Stimulated activated CD4-positive, alpha-beta T cell treated with anti-CD3 and anti-CD28 coated beads, TNF-alpha, amount 100 ng/mL, for 24 hours (primary cell): ENCODE measurements around the gene ECHS1.
"Not testable (repeated sequence)": the region's sequence is repeated elsewhere in the genome, so short reads cannot be mapped to it uniquely, and the experiment has no call there.

Experiments
- DNase-seq, 3 experiments: peaks; one replicate each; pipeline ENCODE4 v3.0.0-alpha.2; 2020; ENCODE audit warnings: low read depth in 3 of 3

Gene ECHS1

DNA sequence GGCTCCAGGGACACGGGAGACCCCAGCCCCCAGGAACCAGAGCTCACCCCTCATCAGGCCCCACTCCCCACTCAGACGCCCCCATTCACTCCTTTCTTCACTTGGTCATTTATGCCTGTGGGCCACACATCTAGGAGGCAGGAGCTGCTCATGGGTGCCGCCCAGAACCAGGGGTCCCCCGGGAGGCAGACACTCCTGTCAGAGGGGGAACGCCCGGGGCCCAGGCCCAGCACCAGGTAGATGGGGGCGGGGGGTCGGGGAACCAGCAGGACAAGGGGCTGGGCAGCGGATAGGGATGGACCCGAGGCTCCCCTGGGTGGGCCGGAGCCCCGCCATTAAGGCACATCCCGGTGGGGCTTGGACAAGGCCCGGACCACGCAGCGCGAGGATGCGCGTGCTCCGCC, 48.3 kb downstream of the ECHS1 start:
- no peak for DNase-seq

DNA sequence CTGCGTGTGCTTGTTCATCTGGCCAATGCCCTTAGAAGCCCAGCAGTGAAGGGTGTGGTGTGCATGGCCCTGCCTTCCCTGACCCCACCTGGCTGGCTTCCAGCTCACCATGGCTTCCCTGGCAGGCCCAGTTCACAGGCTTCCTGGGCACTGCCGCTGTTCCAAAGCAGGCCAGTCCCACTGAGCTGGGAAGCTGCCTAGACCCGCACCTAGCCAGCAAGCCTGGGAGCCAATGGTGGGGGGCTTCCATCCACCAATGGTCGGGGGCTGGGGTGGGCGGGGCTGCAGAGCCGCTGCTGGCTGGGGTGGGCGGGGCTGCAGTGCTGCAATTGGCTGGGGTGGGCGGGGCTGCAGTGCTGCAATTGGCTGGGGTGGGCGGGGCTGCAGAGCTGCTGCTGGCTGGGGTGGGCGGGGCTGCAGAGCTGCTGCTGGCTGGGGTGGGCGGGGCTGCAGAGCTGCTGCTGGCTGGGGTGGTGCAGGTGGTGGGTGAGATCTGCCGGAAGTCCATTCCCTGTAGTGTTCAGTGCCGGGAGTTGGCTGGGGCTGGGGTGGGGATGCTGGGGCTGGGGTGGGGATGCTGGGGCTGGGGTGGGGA, 48.9 kb downstream of the ECHS1 start:
- DNase-seq, result peak; percentile 21 to 75 (median 23)

DNA sequence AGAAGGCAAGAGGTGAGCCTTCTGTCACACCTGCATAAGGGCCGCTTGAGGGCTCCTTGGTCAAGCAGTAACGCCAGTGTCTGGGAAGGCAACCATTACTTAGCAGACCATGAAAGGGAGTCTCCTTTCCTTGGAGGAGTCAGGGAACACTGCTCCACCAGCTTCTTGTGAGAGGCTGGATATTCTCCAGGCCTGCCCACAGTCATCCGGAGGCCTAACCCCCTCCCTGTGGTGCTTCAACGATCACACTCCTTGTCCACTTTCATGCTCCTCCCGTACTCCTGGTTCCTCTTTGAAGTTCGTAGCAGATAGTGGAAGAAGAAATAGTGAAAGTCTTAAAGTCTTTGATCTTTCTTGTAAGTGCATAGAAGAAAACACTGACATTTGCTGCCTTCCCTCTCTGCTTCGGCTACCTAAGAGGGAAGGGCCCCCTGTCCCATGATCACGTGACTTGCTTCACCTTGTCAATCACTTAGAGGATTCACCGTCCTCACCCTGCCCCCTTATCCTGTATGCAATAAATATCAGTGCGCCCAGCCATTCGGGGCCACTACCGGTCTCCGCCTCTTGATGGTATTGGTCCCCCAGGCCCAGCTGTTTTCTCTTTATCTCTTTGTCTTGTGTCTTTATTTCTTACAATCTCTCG, 51.0 kb downstream of the ECHS1 start:
- DNase-seq, result not testable (repeated sequence)

DNA sequence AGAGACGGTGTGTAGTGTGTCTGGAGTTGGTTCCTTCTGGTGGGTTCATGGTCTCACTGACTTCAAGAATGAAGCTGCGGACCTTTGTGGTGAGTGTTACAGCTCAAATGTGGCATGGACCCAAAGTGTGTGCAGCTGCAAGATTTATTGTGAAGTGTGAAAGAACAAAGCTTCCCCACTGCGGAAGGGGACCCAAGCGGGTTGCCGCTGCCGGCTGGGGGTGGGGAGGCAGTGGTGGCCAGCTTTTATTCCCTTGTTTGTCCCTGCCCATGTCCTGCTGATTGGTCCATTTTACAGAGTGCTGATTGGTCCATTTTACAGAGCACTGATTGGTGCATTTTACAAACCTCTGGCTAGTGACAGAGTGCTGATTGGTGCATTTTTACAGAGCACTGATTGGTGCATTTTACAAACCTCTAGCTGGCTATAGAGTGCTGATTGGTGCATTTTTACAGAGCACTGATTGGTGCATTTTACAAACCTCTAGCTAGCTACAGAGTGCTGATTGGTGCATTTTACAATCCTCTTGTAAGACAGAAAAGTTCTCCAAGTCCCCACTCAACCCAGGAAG, 52.2 kb downstream of the ECHS1 start:
- not testable (repeated sequence) for DNase-seq

DNA sequence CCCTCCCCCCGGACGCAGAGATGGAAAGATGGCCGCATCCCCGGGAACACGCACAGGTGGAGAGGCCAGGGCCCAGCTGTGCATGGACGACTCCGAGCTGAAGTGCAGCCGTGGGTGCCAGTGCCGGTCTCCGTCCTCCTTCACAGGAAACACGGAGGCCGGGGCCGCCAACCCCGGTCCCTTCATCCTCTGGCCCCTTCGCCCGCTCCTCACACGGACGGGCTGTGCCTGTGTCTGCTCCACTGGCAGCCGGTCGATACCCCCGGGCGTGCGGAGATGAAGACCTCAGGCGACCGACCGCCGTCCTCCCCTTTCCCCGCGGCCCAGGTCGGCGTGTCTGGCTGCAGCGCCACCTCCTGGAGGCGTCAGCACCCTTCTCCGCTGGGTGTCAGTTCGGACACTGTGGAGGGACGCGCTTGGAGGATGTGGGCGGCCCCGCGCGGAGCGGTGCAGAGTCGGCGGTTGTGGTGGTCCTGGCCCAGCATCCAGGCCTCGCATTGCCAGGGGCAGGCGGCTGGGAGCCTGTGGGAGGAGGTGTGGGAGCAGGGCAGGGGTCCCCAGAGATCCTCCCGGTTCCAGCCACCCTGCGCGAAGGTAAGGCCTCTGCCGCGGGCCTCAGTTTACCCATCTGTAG, 54.5 kb downstream of the ECHS1 start:
- DNase-seq, result peak; percentile 31 to 67 (median 40)

DNA sequence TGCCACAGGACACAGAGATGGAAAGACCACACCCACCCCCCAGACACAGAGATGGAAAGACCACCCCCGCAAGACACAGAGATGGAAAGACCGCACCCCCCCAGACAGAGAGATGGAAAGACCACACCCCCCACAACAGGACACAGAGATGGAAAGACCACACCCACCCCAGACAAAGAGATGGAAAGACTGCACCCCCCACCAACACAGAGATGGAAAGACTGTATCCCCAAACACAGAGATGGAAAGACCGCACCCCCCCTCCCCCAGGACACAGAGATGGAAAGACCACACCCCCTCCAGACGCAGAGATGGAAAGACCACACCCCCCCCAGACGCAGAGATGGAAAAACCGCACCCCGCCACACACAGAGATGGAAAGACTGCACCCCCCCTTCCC, 56.4 kb downstream of the ECHS1 start:
- no peak for DNase-seq

DNA sequence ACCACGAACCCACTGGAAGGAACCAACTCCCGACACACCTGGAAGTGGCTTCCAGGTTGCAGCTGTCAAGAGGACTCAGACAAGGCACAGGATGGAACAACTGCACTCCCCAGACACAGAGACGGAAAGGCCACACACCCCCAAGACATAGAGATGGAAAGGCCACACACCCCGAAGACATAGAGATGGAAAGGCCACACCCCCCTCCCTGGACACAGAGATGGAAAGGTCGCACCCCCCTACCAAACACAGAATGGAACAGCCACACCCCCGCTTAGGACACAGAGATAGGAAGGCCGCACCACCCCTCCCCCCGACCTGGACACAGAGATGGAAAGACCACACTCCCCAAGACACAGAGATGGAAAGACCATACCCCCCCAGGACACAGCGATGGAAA, 56.9 kb downstream of the ECHS1 start:
- DNase-seq, result no peak

DNA sequence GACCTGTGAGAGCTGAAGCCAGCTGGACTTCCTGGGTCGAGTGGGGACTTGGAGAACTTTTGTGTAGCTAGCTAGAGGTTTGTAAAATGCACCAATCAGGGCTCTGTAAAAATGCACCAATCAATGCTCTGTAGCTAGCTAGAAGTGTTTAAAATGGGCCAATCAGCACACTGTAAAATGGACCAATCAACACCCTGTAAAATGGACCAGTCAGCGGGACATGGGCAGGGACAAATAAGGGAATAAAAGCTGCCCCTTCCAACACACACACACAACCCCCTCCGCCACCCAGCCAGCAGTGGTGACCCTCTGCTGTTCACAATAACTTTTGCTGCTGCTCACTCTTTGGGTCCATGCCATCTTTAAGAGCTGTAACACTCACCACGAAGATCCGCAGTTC, 57.3 kb downstream of the ECHS1 start:
- no peak for DNase-seq

DNA sequence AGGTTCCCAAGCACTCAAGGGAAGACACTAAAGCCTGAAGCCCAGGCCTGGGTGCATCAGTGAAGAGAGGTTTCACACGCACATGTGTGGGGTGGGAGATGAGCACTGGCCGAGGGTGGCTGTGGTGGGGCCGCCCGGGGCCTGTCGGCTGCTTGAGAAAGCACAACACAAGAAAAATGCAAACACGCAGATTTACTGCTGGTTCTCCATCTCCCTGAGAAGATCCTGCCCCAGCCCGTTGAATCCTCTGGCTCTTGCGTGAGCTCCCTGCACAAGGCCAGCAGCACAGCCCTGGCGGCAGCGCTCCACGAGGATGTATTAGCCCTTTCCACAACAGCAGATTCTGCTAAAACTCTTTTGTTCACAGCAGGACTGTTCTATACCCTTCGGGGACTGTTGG, 58.2 kb downstream of the ECHS1 start:
- no peak for DNase-seq

DNA sequence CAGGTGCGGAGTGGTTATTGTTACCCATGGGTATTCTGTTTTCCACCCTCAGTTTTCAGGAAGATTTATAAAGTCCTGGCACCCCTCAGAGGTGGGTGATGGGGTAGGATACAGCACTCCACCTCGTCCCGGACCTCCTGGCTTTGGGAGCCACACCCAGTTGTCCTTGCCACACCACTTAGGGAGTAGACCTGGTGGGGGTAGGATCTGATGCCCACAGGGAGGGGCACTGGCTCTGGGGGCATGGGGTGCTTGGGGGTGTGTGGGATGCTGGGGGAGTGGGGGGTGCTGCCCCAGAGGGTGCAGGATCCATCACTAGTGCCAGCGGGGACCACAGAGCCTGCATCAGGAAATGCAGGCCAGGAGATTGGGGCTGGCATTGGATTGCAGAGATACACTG, 60.0 kb downstream of the ECHS1 start:
- no peak for DNase-seq

DNA sequence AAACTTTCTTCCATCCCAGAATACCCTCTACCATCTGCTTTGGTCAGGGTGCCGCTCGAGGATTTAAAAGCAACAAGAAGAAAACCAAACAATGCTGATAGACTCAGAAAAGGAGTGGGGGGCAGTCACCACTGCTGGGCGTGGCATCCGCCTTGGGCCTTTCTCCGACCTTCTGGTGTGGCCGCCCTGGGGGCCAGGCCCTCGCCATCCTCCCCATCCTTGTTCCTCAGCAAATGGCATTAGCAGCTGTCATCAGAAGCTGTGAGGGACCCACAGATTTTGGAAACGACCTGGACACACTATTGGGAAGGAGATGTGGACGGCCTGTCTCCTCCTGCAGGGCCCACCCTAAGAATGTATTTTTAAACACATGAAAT, 60.4 kb downstream of the ECHS1 start:
- DNase-seq, result no peak
